GM18858 (cell line): ENCODE data around the gene ZNF697.
A peak's percentile ranks its signal among the peaks of the same experiment; 100 is the strongest.
"Not testable (repeated sequence)": the region's sequence is repeated elsewhere in the genome, so short reads cannot be mapped to it uniquely, and the experiment has no call there.

Experiments used
- ATAC-seq: cut with Tn5 transposase; IDR thresholded peaks from one replicate; pipeline ENCODE4 v1.9.1; 2021; ENCODE audit not compliant: unreplicated experiment

Gene ZNF697

GRCh38 chr1:119632103-119632490 is 16.0 kb downstream of the ZNF697 start:
- ATAC-seq: no peak

DNA sequence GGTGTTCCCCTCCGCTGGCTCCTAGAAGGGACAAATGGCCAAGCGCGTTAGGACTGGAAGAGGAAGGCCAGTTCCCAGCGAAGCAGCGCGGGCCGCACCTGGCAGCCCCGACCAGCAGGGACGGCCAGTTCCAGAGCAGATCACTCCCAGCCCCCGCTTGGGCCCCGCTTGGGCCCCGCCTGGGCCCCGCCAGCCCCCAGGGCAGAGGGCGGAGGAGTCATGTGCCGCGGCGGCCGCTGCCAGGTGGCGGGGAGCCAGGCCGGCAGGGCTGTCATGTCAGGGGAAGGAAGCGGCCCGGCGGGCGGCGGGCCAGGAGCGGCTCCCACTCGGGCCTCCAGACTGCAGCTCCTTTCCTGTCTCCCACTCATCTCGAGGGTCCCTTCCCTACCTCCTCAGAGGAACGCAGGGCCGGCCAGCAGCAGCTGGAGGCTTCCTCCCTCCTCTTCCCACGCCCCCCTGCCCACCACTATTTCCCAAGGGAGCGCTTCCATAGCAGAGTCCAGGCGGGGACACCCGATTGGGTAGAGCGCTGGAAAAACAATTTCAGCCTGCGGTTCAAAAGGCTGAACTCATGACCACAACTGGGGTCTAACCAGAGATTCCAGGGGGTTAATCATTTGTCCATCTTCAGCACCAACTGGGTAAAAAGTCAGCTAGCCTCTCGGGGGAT is 16.5 kb downstream of the ZNF697 start:
- ATAC-seq: no peak

GRCh38 chr1:119631086-119631432 is 17.0 kb downstream of the ZNF697 start:
- no peak for ATAC-seq

DNA sequence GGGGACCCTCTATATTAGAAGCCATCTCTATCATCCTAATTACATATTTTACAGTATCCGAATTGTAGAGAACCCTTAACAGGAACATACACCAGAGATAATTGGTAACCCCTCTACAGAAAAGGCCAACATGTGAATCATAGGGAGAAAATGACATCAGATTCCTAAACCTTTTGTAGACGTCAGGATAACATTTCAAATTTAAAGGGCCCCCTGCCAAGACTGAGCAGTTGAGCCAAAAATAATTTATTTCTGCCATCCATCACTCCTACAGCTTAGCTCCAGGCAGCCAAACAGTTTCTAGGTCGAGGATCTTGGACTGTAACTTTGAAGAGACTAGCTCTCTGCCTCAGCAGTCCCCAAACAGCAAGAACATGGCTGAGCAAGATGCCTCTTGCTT is 21.2 kb downstream of the ZNF697 start:
- ATAC-seq: no peak

DNA sequence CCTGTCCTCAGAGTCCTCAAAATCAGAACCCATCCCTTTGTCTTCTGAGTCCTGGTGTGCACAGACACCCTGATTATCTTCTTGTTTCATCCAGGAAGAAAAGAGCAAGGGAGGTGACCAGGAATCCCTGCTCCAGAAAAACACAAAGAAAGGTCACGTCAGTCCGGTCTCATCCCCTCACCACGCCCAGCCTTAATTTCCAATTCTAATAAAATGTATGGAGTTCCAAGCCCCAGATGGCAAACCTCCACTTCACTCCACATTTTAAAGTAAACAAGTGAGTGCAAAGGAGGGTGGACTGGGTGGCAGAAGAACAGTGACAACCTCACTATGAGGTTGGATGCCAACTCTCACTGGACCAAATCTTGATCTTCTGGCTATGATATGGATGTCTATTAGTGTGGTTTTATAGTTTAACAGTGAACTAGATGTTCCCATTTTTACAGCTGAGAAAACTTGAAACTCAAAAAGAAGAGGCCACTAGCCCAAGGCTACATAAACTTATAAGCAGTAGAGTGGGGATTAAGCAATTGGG is 22.0 kb downstream of the ZNF697 start:
- ATAC-seq: no peak

- ATAC-seq: no peak
These were observed 24.4 kb downstream of the ZNF697 start for GRCh38 chr1:119623678-119624077.

- ATAC-seq: no peak
These were observed 24.9 kb downstream of the ZNF697 start for GRCh38 chr1:119623193-119623515.

- no peak for ATAC-seq
These were observed 25.5 kb downstream of the ZNF697 start for GRCh38 chr1:119622311-119623192.

GRCh38 chr1:119621705-119622104 is 26.4 kb downstream of the ZNF697 start:
- ATAC-seq: no peak

GRCh38 chr1:119617751-119618691 is 30.0 kb downstream of the ZNF697 start:
- ATAC-seq: no peak

- not testable (repeated sequence) for ATAC-seq
These were observed 31.3 kb downstream of the ZNF697 start for GRCh38 chr1:119616748-119617147.

DNA sequence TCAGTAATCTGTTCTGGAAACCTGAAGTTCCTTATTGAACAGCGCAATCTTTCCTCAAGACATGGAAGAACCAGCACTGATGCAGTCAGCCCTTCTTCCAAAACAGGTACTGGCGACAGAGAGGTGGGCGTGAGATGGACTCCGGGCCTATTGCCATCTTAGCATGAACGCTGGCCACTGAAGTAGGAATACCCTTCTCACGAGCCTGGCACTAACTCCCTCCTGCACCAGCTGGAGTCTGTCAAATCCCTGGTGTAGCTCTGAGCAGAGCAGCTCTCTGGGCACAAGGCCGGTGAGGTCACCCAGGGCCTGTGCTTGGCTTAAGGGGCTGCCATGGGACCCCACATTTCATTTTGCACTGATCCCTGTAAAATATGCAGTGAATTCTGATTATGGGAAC is 33.0 kb downstream of the ZNF697 start:
- ATAC-seq: not testable (repeated sequence)

DNA sequence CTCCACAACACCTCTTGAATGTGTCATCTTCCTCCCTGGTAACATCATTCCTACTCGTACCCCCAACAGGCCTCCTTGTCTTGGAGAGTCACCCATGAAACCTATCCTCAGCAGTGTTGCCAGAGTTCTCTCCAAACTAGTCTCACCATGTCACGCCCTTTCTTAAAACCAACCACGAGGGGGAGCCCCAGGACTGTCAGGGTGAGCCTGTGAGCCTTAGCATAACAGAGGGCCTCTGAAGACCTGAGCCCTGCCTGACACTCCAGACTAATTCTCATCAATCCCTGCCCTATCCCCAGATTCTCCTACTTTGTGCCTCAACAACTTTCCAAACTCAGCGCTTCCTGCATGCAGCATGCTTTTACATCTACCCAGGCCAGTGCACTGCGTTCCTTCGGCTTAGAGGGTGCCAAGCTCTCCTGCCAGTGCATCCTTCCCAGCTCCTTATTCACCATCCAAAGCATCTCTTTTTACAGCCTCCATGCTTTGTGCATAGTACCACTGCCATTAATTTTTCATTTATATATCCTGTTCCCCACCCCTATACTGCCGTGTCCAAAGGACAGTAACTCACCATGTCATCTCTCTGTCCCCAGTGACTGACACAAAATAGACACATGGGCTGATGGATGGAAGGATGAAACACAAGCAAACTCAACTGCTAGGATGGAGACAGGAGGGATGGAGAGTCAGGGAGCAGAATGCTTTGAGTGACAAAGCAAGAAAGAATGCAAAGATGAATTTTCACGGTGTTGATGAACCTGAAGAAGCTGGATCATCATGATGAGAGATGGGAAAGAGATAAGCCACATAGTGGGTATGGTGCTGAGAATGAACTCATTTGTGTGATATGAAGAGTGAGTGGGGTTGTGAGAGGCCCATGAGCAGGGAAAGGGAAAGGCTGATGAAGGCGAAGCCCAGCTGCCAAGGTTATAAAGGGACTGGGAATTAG is 34.0 kb downstream of the ZNF697 start:
- peak; percentile 79 for ATAC-seq

GRCh38 chr1:119611701-119612113 is 36.4 kb downstream of the ZNF697 start:
- ATAC-seq: no peak

GRCh38 chr1:119608816-119609215 is 39.2 kb downstream of the ZNF697 start:
- not testable (repeated sequence) for ATAC-seq

- ATAC-seq: not testable (repeated sequence)
These were observed 40.8 kb downstream of the ZNF697 start for GRCh38 chr1:119607087-119607807.

GRCh38 chr1:119606394-119606793 is 41.7 kb downstream of the ZNF697 start:
- no peak for ATAC-seq

DNA sequence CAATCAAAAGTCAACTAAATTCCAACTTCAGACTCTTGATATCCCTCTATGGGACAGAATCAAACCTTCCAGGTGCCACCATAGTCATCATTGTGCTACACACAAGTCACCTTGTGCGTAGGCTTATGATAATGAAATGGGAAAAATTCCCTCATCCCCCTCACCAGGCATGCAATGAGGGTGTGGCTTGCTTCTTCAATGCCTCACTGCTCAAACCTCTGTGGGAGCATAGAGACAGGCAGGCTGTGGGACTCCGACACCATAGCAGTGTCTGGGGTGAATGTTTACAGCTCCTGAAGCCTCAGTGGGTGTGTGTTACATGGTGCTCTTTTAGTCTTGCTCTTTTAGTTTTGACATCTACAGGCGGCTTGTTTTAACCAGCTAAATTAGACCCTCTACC is 42.4 kb downstream of the ZNF697 start:
- no peak for ATAC-seq

- not testable (repeated sequence) for ATAC-seq
These were observed 43.0 kb downstream of the ZNF697 start for GRCh38 chr1:119605080-119605479.
